OCI-LY3 (cell line): ENCODE results near the gene MACROD2.

ENCODE experiments used
- CTCF ChIP-seq: fragments of 200-600, 300-600 bp; sonication (generic); IDR thresholded peaks from 2 replicates; pipeline ENCODE4 v1.5.1; 2014; ENCODE audit warnings: antibody characterized with exemption, low read length, low read depth
- EZH2phosphoT487 ChIP-seq: fragments of 200-600 bp; shearing (Covaris generic); IDR thresholded peaks from 2 replicates; pipeline ENCODE4 v1.6.1; 2018; ENCODE audit warnings: antibody characterized with exemption, mixed run types, low read depth

- TF ChIP-seq CTCF = no peak
- no peak for TF ChIP-seq EZH2phosphoT487
Observed at GRCh38 chr20:14906908-14907434, 911.7 kb downstream of the MACROD2 start.
